H9 (cell line): ENCODE data around the gene HIBCH. TPM values are rescaled to one million over a fixed set of nuclear protein-coding genes. Genes with fewer than 3 reads are reported as not detected.
A peak's percentile ranks its signal among the peaks of the same experiment; 100 is the strongest.

Source experiments
- DNase-seq: peaks from one replicate; pipeline ENCODE4 v3.0.0-alpha.2; 2017
- H2AFZ ChIP-seq: one replicate; pipeline ENCODE4 v1.6.1; 2013; ENCODE audit warnings: mild to moderate bottlenecking, low read length, control low read depth, moderate library complexity
- H2AK5ac ChIP-seq: 2 replicates; pipeline ENCODE4 v1.6.1; 2013; ENCODE audit warnings: low read length, control low read depth, mixed read lengths; ENCODE audit not compliant: insufficient read length
- H2BK120ac ChIP-seq: one replicate; pipeline ENCODE4 v1.6.1; 2013; ENCODE audit warnings: low read depth, mild to moderate bottlenecking, low read length, control low read depth, inconsistent platforms; ENCODE audit not compliant: poor library complexity, severe bottlenecking
- H2BK12ac ChIP-seq: 2 replicates; pipeline ENCODE4 v1.6.1; 2013; ENCODE audit warnings: low read length, control low read depth, mixed read lengths, low read depth; ENCODE audit not compliant: insufficient read length
- H2BK15ac ChIP-seq: 2 replicates; pipeline ENCODE4 v1.6.1; 2013; ENCODE audit warnings: low read depth, low read length, control low read depth
- H2BK20ac ChIP-seq: one replicate; pipeline ENCODE4 v1.6.1; 2013; ENCODE audit warnings: low read depth, mild to moderate bottlenecking, low read length, control low read depth, inconsistent platforms; ENCODE audit not compliant: poor library complexity, severe bottlenecking
- H2BK5ac ChIP-seq: 2 replicates; pipeline ENCODE4 v1.6.1; 2013; ENCODE audit warnings: low read length, control low read depth, mixed read lengths; ENCODE audit not compliant: insufficient read length
- H3K14ac ChIP-seq: 2 replicates; pipeline ENCODE4 v1.6.1; 2013; ENCODE audit warnings: low read length, control low read depth; ENCODE audit not compliant: insufficient read depth
- H3K18ac ChIP-seq: 2 replicates; pipeline ENCODE4 v1.6.1; 2013; ENCODE audit warnings: low read depth, mild to moderate bottlenecking, mixed read lengths, low read length, control low read depth; ENCODE audit not compliant: insufficient read length
- H3K23ac ChIP-seq: 2 replicates; pipeline ENCODE4 v1.6.1; 2013; ENCODE audit warnings: low read length, control low read depth, mixed read lengths, low read depth; ENCODE audit not compliant: insufficient read length
- H3K23me2 ChIP-seq: 2 replicates; pipeline ENCODE4 v1.6.1; 2013; ENCODE audit warnings: low read depth, mild to moderate bottlenecking, mixed read lengths, low read length, control low read depth; ENCODE audit not compliant: insufficient read length, poor library complexity, severe bottlenecking
- H3K27ac ChIP-seq: 2 replicates; pipeline ENCODE4 v1.5.1; 2013; ENCODE audit warnings: low read length, control low read depth, mixed read lengths, low read depth; ENCODE audit not compliant: insufficient read length
- H3K27me3 ChIP-seq: 2 replicates; pipeline ENCODE4 v1.6.1; 2013; ENCODE audit warnings: low read length, control low read depth, inconsistent platforms; ENCODE audit not compliant: insufficient read depth
- H3K4ac ChIP-seq: 2 replicates; pipeline ENCODE4 v1.6.1; 2013; ENCODE audit warnings: low read depth, mild to moderate bottlenecking, control low read depth, inconsistent platforms, low read length, moderate library complexity
- H3K4me1 ChIP-seq: 2 replicates; pipeline ENCODE4 v1.6.1; 2013; ENCODE audit warnings: low read length, control low read depth, inconsistent platforms; ENCODE audit not compliant: insufficient read depth
- H3K4me2 ChIP-seq: 2 replicates; pipeline ENCODE4 v1.6.1; 2013; ENCODE audit warnings: low read length, control low read depth, mixed read lengths; ENCODE audit not compliant: insufficient read length, insufficient read depth
- H3K56ac ChIP-seq: 2 replicates; pipeline ENCODE4 v1.6.1; 2013; ENCODE audit warnings: low read depth, mild to moderate bottlenecking, mixed read lengths, low read length, control low read depth; ENCODE audit not compliant: insufficient read length
- H3K79me1 ChIP-seq: 2 replicates; pipeline ENCODE4 v1.6.1; 2013; ENCODE audit warnings: low read depth, mild to moderate bottlenecking, moderate library complexity, low read length, control low read depth, inconsistent platforms; ENCODE audit not compliant: insufficient read depth, poor library complexity, severe bottlenecking
- H3K79me2 ChIP-seq: 2 replicates; pipeline ENCODE4 v1.6.1; 2013; ENCODE audit warnings: low read length, control low read depth, inconsistent platforms; ENCODE audit not compliant: insufficient read depth
- H3K9ac ChIP-seq: 2 replicates; pipeline ENCODE4 v1.6.1; 2013; ENCODE audit warnings: low read length, control low read depth, mixed read lengths; ENCODE audit not compliant: insufficient read length; ENCODE audit errors: extremely low read depth
- H3K9me3 ChIP-seq: one replicate; pipeline ENCODE4 v1.6.1; 2013; ENCODE audit warnings: low read depth, low read length, inconsistent platforms; ENCODE audit not compliant: control insufficient read depth
- H3T11ph ChIP-seq: one replicate; pipeline ENCODE4 v1.6.1; 2013; ENCODE audit warnings: mild to moderate bottlenecking, low read length, control low read depth, inconsistent platforms
- H4K20me1 ChIP-seq: one replicate; pipeline ENCODE4 v1.6.1; 2013; ENCODE audit not compliant: control insufficient read depth, insufficient read length, insufficient read depth
- H4K5ac ChIP-seq: 2 replicates; pipeline ENCODE4 v1.6.1; 2013; ENCODE audit warnings: low read depth, mild to moderate bottlenecking, mixed read lengths, low read length, control low read depth; ENCODE audit not compliant: insufficient read length
- H4K8ac ChIP-seq: replicated peaks from 2 replicates; pipeline ENCODE4 v1.6.1; 2013; ENCODE audit warnings: low read length, control low read depth, mixed read lengths, low read depth; ENCODE audit not compliant: insufficient read length
- H4K91ac ChIP-seq: 2 replicates; pipeline ENCODE4 v1.6.1; 2013; ENCODE audit warnings: low read depth, mild to moderate bottlenecking, moderate library complexity, mixed read lengths, low read length, control low read depth; ENCODE audit not compliant: insufficient read length
- H3K27ac Mint-ChIP-seq, 3 experiments: 2 replicates in 2 of 3; 3 replicates in 1 of 3; pipeline ENCODE4 v1.8.0; 2020 to 2021; ENCODE audit warnings: mixed read lengths in 3 of 3, mild to moderate bottlenecking in 1 of 3, moderate library complexity in 1 of 3
- H3K27me3 Mint-ChIP-seq: 2 replicates; pipeline ENCODE4 v1.8.0; 2021; ENCODE audit warnings: low read depth, mild to moderate bottlenecking, moderate library complexity, mixed read lengths
- H3K36me3 Mint-ChIP-seq, 3 experiments: 2 replicates in 2 of 3; 3 replicates in 1 of 3; pipeline ENCODE4 v1.8.0; 2020 to 2021; ENCODE audit warnings: low read depth in 3 of 3, mixed read lengths in 3 of 3; ENCODE audit not compliant: insufficient read depth in 1 of 3
- H3K4me1 Mint-ChIP-seq, 2 experiments: 2 replicates each; pipeline ENCODE4 v1.8.0; 2020; ENCODE audit warnings: mixed read lengths in 2 of 2
- H3K4me3 Mint-ChIP-seq, 2 experiments: 2 replicates in 1 of 2; 3 replicates in 1 of 2; pipeline ENCODE4 v1.8.0; 2020 to 2021; ENCODE audit warnings: mild to moderate bottlenecking in 2 of 2, mixed read lengths in 2 of 2, moderate library complexity in 1 of 2
- H3K9me3 Mint-ChIP-seq, 2 experiments: 2 replicates in 1 of 2; 3 replicates in 1 of 2; pipeline ENCODE4 v1.8.0; 2020; ENCODE audit warnings: mild to moderate bottlenecking in 2 of 2, mixed read lengths in 2 of 2, moderate library complexity in 1 of 2
- WGBS: extraction: QIAGEN DNeasy Blood & Tissue Kit; methylation state at CpG from one replicate; pipeline ENCODE4 v1.1.7; 2013; ENCODE audit warnings: missing lambda C conversion rate, low lambda C conversion rate, mixed read lengths; ENCODE audit not compliant: insufficient read length; ENCODE audit errors: extremely low coverage; 5-methylcytosine and 5-hydroxymethylcytosine counted together
- total RNA-seq: library from RNA; stranded (reverse); gene quantifications from 2 replicates; pipeline ENCODE4 v1.2.1, GENCODE V29; 2021
- TF ChIP-seq, protein P1 (sequence below): fragments of 200-600 bp; sonication (generic); conservative IDR thresholded peaks from 3 replicates; pipeline ENCODE4 v1.8.0; 2021; ENCODE audit warnings: antibody characterized with exemption, mild to moderate bottlenecking

HIBCH gene
- total RNA-seq, 1 experiment from 2014 or later: 28.0 TPM

DNA sequence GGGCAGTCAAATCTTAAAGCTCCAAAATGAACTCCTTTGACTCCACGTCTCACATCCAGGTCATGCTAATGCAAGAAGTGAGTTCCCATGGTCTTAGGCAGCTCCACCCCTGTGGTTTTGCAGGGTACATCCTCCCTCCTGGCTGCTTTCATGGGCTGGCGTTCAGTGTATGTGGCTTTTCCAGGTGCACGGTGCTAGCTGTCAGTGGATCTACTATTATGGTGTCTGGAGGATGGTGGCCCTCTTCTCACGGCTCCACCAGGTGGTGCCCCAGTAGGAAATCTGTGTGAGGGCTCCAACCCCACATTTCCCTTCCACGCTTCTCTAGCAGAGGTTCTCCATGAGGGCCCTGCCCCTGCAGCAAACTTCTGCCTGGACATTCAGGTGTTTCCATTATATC lies 151.9 kb downstream of the HIBCH start:
- Histone ChIP-seq H3K4me2 (no peak overlapping the region), H4K20me1 (no peaks in the 10 kb centered on the region), H3K18ac (no peak overlapping the region), H3T11ph (no peak overlapping the region), H3K79me1 (no peaks in the 10 kb centered on the region), H2BK5ac (no peak overlapping the region), H2AFZ (no peak overlapping the region), H3K27me3 (no peaks in the 10 kb centered on the region), H4K8ac (no peak overlapping the region), H2BK20ac (no peak overlapping the region), H3K9me3 (no peaks in the 10 kb centered on the region), H3K9ac (no peak overlapping the region), H2BK120ac (no peak overlapping the region), H2AK5ac (no peak overlapping the region), H3K23me2 (no peaks in the 10 kb centered on the region), H3K23ac (no peak overlapping the region), H4K5ac (no peak overlapping the region), H3K56ac (no peak overlapping the region), H3K14ac (no peak overlapping the region), H3K27ac (no peak overlapping the region), H2BK15ac (no peak overlapping the region), H2BK12ac (no peak overlapping the region), H3K79me2 (no peaks in the 10 kb centered on the region), H3K4ac (no peak overlapping the region), H3K4me1 (no peaks in the 10 kb centered on the region), H4K91ac (no peak overlapping the region)
- Mint-ChIP-seq H3K4me1 (no peaks in the 10 kb centered on the region), H3K27me3 (no peaks in the 10 kb centered on the region; the same call in 1 of the 2 replicates), H3K27ac (peak overlapping the region in 1 of 3 experiments; percentile 59; a peak in 1 of 7 replicates), H3K36me3 (peaks cover 0 to 13% (median 3%) of the 10 kb centered on the region in 3 experiments; a peak in 5 of 7 replicates), H3K4me3 (no peak overlapping the region), H3K9me3 (peaks cover 14 to 17% of the 10 kb centered on the region in 2 experiments)
- no CpG with 5 or more reads among the region's 5 CpGs for WGBS
- TF ChIP-seq, protein P1, sequence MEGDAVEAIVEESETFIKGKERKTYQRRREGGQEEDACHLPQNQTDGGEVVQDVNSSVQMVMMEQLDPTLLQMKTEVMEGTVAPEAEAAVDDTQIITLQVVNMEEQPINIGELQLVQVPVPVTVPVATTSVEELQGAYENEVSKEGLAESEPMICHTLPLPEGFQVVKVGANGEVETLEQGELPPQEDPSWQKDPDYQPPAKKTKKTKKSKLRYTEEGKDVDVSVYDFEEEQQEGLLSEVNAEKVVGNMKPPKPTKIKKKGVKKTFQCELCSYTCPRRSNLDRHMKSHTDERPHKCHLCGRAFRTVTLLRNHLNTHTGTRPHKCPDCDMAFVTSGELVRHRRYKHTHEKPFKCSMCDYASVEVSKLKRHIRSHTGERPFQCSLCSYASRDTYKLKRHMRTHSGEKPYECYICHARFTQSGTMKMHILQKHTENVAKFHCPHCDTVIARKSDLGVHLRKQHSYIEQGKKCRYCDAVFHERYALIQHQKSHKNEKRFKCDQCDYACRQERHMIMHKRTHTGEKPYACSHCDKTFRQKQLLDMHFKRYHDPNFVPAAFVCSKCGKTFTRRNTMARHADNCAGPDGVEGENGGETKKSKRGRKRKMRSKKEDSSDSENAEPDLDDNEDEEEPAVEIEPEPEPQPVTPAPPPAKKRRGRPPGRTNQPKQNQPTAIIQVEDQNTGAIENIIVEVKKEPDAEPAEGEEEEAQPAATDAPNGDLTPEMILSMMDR: no peak
- no peak for DNase-seq
